MG63 (cell line): ENCODE results near the gene NUP133. TPM values are rescaled to one million over a fixed set of nuclear protein-coding genes. Genes with fewer than 3 reads are reported as not detected.

Source experiments
- total RNA-seq: library from RNA; depleted of rRNA; stranded (reverse); fragments of >200 nt; shearing (Covaris generic); gene quantifications from 2 replicates; pipeline ENCODE4 v1.2.3, GENCODE V29; 2014; ENCODE audit warnings: low replicate concordance; rRNA removed

The NUP133 gene
- total RNA-seq, 1 experiment from 2014 or later, result 28.1 TPM

Other genes starting within 250 kb of the NUP133 start
- gene RAB4A, start 237.2 kb downstream of the NUP133 start, total RNA-seq, result 62.7 and 73.9 TPM in 2 replicates
- 6.1 and 10.3 TPM in 2 replicates for gene CCSAP, start 165.3 kb downstream of the NUP133 start, total RNA-seq
- gene ACTA1, start 74.2 kb downstream of the NUP133 start, total RNA-seq, result not detected in 2 replicates
- 34.2 and 38.4 TPM in 2 replicates for gene ABCB10, start 50.4 kb upstream of the NUP133 start, total RNA-seq
- gene TAF5L, start 117.8 kb upstream of the NUP133 start, total RNA-seq, result 26.9 TPM in 2 replicates
- 19.8 and 21.3 TPM in 2 replicates for gene URB2, start 117.9 kb upstream of the NUP133 start, total RNA-seq